ENCODE results near the gene SLC25A45. TPM values are rescaled to one million over a fixed set of nuclear protein-coding genes. Genes with fewer than 3 reads are reported as not detected.
A peak's percentile ranks its signal among the peaks of the same experiment; 100 is the strongest.

The SLC25A45 gene
- total RNA-seq, 1 experiment from 2014 or later, result 8.5 TPM

DNA sequence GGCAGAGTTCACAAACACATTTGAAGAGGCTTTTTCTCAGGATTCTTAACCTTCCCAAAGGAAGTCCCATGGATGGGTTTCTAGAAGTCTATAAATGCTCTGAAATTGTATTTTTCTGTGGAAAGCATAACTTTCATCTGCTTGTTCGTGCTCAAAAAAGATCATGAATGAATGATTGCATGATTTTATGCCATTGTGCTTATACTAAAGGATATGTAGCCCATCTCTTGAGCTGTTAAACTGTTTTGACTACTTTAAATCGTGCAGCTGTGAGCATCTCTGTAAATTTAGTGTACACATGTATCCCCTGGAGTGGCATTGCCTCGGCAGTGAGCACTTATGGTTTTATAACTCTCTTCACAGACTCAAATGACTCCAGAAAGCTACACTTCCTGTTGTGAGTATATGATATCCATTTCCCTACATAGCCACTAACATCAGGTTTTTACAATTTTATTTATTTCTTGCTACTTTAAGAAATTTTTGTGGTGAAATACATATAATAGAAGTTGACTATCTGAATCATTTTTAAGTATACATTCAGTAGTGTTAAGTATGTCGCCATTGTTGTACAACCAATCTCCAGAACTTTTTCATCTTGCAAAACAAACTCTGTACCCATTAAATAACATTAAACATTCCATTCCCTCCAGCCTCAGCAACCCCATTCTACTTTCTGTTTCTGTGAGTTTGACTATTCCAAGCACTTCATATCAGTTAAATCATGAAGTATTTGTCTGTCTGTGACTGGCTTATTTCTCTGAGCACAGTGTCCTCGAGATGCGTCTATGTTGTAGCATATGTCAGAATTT is 48.2 kb upstream of the SLC25A45 start:
- TF ChIP-seq, protein P1, sequence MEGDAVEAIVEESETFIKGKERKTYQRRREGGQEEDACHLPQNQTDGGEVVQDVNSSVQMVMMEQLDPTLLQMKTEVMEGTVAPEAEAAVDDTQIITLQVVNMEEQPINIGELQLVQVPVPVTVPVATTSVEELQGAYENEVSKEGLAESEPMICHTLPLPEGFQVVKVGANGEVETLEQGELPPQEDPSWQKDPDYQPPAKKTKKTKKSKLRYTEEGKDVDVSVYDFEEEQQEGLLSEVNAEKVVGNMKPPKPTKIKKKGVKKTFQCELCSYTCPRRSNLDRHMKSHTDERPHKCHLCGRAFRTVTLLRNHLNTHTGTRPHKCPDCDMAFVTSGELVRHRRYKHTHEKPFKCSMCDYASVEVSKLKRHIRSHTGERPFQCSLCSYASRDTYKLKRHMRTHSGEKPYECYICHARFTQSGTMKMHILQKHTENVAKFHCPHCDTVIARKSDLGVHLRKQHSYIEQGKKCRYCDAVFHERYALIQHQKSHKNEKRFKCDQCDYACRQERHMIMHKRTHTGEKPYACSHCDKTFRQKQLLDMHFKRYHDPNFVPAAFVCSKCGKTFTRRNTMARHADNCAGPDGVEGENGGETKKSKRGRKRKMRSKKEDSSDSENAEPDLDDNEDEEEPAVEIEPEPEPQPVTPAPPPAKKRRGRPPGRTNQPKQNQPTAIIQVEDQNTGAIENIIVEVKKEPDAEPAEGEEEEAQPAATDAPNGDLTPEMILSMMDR (IDR thresholded peaks at IDR 0.05; ENCODE audit: insufficient read depth in 1 of 2, low read depth in 1 of 2, low read length in 1 of 2, severe bottlenecking in 1 of 2, unreplicated experiment in 1 of 2), result no peak
- H3K4me3 Mint-ChIP-seq (ENCODE audit: unreplicated experiment), result no peak overlapping the region

DNA sequence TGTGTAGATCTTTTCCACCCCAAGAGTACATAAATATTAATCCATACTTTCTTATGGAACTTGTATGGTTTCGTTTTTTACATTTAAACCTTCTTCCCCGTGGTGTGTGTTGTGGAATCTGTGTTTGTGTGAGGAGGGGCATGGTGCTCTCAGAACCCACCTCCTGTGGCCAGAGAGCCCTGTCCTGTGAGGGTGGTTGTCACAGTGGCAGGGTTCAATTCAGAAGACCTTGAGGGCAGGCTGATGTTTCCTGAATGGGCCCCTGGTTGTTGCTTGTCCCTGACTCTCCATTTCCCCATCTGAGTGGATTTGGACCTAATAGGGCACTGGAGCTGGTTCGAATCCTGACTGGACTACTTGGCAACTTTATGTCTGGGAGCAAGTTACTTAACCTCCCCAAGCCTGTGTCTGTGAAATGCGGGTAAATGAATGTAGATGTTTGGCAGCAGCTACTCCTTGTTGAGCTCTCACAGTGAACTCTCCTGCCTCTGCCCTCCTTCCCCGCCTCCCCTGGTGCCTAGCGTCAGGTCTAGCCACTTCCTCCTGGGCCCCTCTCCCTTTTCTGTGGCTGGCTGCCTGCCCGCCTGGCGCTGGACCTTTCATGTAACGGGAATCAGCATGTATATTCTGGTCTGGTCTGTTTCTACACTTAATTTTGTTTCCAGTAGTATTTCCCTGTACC is 47.4 kb upstream of the SLC25A45 start:
- peaks cover 92% of the 10 kb centered on the region for H3K36me3 Mint-ChIP-seq (ENCODE audit: insufficient read depth, unreplicated experiment)
- DNase-seq, result no peak
- peak overlapping the region; percentile 64 for H3K27ac Mint-ChIP-seq (ENCODE audit: unreplicated experiment)
- no TSS peak for BruUV-seq (replicated peaks)
- Histone ChIP-seq H3K27me3 (replicated peaks; ENCODE audit: control insufficient read depth, insufficient read depth, low read length) (no peaks in the 10 kb centered on the region), H3K4me1 (peaks cover 20% of the 10 kb centered on the region), H3K4me3 (ENCODE audit: low read depth, low read length) (no peak overlapping the region), H3K36me3 (ENCODE audit: control insufficient read depth, insufficient read depth, low read length) (peaks cover 7% of the 10 kb centered on the region), H3K9me3 (no peaks in the 10 kb centered on the region)
- CTCF ChIA-PET, result no interaction called here
- no peaks in the 10 kb centered on the region for H3K9me3 Mint-ChIP-seq (ENCODE audit: unreplicated experiment)
- H3K4me1 Mint-ChIP-seq (ENCODE audit: low read depth, unreplicated experiment), result peaks cover 61% of the 10 kb centered on the region
- H3K27me3 Mint-ChIP-seq (ENCODE audit: insufficient read depth, unreplicated experiment), result no peaks in the 10 kb centered on the region
- intact Hi-C loops (cut with micrococcal nuclease; ENCODE audit: unreplicated experiment), result no loop called here
- POLR2A ChIA-PET, result interaction anchor here (0.5 to 1.1 kb wide), 2 partner anchors 10 to 154 kb away, joined by 3 to 4 read pairs; no protein-coding TSS in a partner anchor
- TF ChIP-seq, protein P1 (IDR thresholded peaks at IDR 0.05; ENCODE audit: insufficient read depth in 1 of 2, low read depth in 1 of 2, low read length in 1 of 2, severe bottlenecking in 1 of 2, unreplicated experiment in 1 of 2), result no peak
- peak overlapping the region; percentile 12 for H3K4me3 Mint-ChIP-seq (ENCODE audit: unreplicated experiment)

More for the DNA sequence above, 48.2 kb upstream of the SLC25A45 start:
- no peaks in the 10 kb centered on the region for H3K27me3 Mint-ChIP-seq (ENCODE audit: insufficient read depth, unreplicated experiment)
- peaks cover 92% of the 10 kb centered on the region for H3K36me3 Mint-ChIP-seq (ENCODE audit: insufficient read depth, unreplicated experiment)
- DNase-seq, result no peak
- Histone ChIP-seq H3K36me3 (ENCODE audit: control insufficient read depth, insufficient read depth, low read length) (peaks cover 6% of the 10 kb centered on the region), H3K4me1 (peaks cover 14% of the 10 kb centered on the region), H3K9me3 (no peaks in the 10 kb centered on the region), H3K4me3 (ENCODE audit: low read depth, low read length) (no peak overlapping the region), H3K27me3 (replicated peaks; ENCODE audit: control insufficient read depth, insufficient read depth, low read length) (no peaks in the 10 kb centered on the region)
- peak overlapping the region; percentile 64 for H3K27ac Mint-ChIP-seq (ENCODE audit: unreplicated experiment)
- H3K9me3 Mint-ChIP-seq (ENCODE audit: unreplicated experiment), result no peaks in the 10 kb centered on the region
- ChIA-PET POLR2A (no interaction called here), CTCF (no interaction called here)
- H3K4me1 Mint-ChIP-seq (ENCODE audit: low read depth, unreplicated experiment), result peaks cover 62% of the 10 kb centered on the region
- BruUV-seq (replicated peaks), result no TSS peak
- intact Hi-C loops (cut with micrococcal nuclease; ENCODE audit: unreplicated experiment), result no loop called here

DNA sequence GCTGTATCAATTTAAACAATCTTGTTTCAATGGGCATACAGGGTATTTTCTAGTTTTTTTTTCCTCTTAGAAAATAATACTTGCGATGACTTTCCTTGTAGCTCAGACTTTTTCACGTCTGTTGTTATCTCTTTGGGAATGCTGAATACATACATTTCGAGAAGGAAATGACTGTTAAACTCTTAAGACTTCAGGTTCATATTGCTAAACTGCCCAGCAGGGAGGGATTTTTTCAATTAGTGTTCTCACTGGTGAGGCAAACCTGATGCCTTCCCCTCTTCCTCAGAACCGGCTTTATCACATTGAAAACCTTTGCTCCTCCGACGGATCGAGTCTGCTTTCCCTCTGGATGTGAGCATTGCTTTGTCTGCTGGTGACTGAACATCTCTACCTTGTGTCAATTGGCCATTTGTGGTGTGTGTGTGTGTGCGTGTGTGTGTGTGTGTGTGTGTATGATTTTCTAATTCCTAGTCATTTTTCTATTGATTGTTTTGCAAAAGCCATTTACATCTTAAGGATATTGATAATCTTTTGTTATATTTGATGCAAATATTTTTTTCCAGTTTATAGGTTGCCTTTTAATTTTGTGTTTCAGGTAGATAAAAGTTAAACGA is 46.7 kb upstream of the SLC25A45 start:
- peaks cover 20% of the 10 kb centered on the region for H3K4me1 ChIP-seq
- POLR2A ChIA-PET, result interaction anchor here (0.5 to 1.1 kb wide), 4 partner anchors 9 to 154 kb away, joined by 3 to 4 read pairs (median 4); no protein-coding TSS in a partner anchor
- H3K4me1 Mint-ChIP-seq (ENCODE audit: low read depth, unreplicated experiment), result peaks cover 64% of the 10 kb centered on the region
- CTCF ChIA-PET, result no interaction called here
- peak overlapping the region; percentile 64 for H3K27ac Mint-ChIP-seq (ENCODE audit: unreplicated experiment)
- intact Hi-C loops (cut with micrococcal nuclease; ENCODE audit: unreplicated experiment), result no loop called here
- H3K9me3 ChIP-seq, result no peaks in the 10 kb centered on the region
- H3K36me3 ChIP-seq (ENCODE audit: control insufficient read depth, insufficient read depth, low read length), result peaks cover 7% of the 10 kb centered on the region
- no TSS peak for BruUV-seq (replicated peaks)
- H3K27me3 Mint-ChIP-seq (ENCODE audit: insufficient read depth, unreplicated experiment), result no peaks in the 10 kb centered on the region
- peaks cover 92% of the 10 kb centered on the region for H3K36me3 Mint-ChIP-seq (ENCODE audit: insufficient read depth, unreplicated experiment)
- no peak overlapping the region for H3K4me3 ChIP-seq (ENCODE audit: low read depth, low read length)
- H3K4me3 Mint-ChIP-seq (ENCODE audit: unreplicated experiment), result peak overlapping the region; percentile 12
- TF ChIP-seq, protein P1 (IDR thresholded peaks at IDR 0.05; ENCODE audit: insufficient read depth in 1 of 2, low read depth in 1 of 2, low read length in 1 of 2, severe bottlenecking in 1 of 2, unreplicated experiment in 1 of 2), result no peak
- DNase-seq, result no peak
- H3K9me3 Mint-ChIP-seq (ENCODE audit: unreplicated experiment), result no peaks in the 10 kb centered on the region
- H3K27me3 ChIP-seq (replicated peaks; ENCODE audit: control insufficient read depth, insufficient read depth, low read length), result no peaks in the 10 kb centered on the region
